ENCODE measurements around the gene HCFC1R1.
A peak's percentile ranks its signal among the peaks of the same experiment; 100 is the strongest.

HCFC1R1 gene

DNA sequence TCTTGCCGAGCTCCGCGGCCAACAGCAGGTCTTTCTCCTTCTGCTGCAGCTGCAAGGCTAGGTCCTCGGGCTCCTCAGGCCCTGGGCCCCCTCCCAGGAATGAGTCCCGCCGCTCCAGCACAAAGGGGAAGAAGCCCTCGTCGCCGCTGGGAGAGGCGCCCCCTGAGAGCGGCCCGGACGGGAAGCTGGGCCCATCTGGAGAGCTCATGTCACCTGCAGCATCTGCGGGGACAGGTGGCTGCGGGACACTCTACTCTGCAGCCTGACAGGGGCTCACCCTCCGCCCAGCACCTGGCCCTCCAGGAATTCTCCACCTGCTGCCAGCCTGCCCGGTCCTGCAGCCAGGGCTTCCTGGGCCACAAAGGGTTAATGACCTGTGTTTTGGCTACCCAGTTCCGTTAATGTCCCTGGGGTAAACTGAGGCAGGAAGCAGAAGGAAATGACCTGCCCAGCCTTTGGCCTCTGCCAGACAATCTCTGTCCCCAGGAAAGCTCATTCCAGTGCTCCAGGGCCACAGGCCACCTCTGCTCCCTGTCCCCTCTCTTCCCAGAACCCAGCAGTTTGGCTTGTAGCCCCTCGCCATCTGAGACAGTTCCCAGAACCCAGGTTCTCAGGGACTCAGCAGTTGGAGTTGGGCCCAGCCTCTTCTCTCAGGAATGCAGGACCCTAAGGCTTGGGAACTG lies 11.7 kb upstream of the HCFC1R1 start:
- no peak overlapping the region for H3K23ac ChIP-seq (ENCODE audit: low read length)
- no peak overlapping the region for H2AK5ac ChIP-seq (ENCODE audit: low read length)
- H3K79me2 ChIP-seq (ENCODE audit: control insufficient read depth, insufficient read depth, low read length, poor library complexity): no peaks in the 10 kb centered on the region
- H3K4ac ChIP-seq (ENCODE audit: low read depth, low read length): no peak overlapping the region
- no peak overlapping the region for H2AFZ ChIP-seq (ENCODE audit: insufficient read depth, low read length, poor library complexity)
- H2BK12ac ChIP-seq (ENCODE audit: low read length): no peak overlapping the region
- no peak overlapping the region for H3K9ac ChIP-seq (ENCODE audit: low read length)
- no peak overlapping the region for H4K91ac ChIP-seq (ENCODE audit: low read depth, low read length)
- H2BK120ac ChIP-seq (ENCODE audit: insufficient read depth, low read length, poor library complexity): no peak overlapping the region
- H4K12ac ChIP-seq (ENCODE audit: low read depth, low read length): no peak overlapping the region
- no CpG with 5 or more reads among the region's 19 CpGs for WGBS (ENCODE audit: extremely low coverage, insufficient coverage, insufficient read length)
- H3K27me3 ChIP-seq (ENCODE audit: insufficient read depth, low read length): peaks cover 10% of the 10 kb centered on the region
- H3K27ac ChIP-seq (ENCODE audit: low read depth, low read length): no peak overlapping the region
- no peaks in the 10 kb centered on the region for H3K9me3 ChIP-seq (ENCODE audit: insufficient read depth, low read depth, low read length)
- H3K79me1 ChIP-seq (ENCODE audit: low read length): peaks cover 1% of the 10 kb centered on the region
- no peaks in the 10 kb centered on the region for H3K36me3 ChIP-seq (ENCODE audit: control insufficient read depth in 1 of 2, insufficient read depth in 2 of 2, low read length in 2 of 2)
- H2BK5ac ChIP-seq (ENCODE audit: low read depth, low read length, poor library complexity): no peak overlapping the region
- H3K4me1 ChIP-seq (ENCODE audit: control insufficient read depth in 1 of 2, insufficient read depth in 2 of 2, low read length in 2 of 2): peaks cover 5 to 7% of the 10 kb centered on the region in 2 experiments
- no peak overlapping the region for H3K4me3 ChIP-seq (ENCODE audit: low read depth, low read length)
- H3K4me2 ChIP-seq (ENCODE audit: low read length): no peak overlapping the region
- no peak overlapping the region for H3K18ac ChIP-seq (ENCODE audit: low read length)
- H3K14ac ChIP-seq (ENCODE audit: low read length): no peak overlapping the region
- DNase-seq: no peak
- H4K8ac ChIP-seq (ENCODE audit: low read depth, low read length): no peak overlapping the region

DNA sequence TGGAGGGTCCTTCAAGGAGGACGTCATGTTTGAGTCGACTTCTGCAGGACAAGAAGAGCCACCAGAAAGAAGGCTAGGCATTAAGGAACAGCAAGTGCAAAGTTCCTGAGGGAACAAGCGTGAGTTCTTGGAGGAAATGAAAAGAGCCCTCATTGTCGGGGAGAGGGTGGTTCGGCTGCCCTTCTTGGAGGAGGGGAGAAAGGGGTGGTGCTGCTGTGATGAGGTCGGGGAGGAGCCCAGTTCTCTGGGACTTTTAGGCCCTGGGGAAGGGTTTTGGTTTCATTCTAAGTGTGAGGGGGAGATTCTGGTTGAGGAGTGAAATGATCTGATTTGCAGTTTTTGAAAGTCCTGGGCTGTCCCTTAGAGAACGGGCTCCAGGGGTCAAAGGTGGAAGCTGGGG lies 8.9 kb upstream of the HCFC1R1 start:
- no peak overlapping the region for H3K4me2 ChIP-seq (ENCODE audit: low read length)
- H3K27me3 ChIP-seq (ENCODE audit: insufficient read depth, low read length): peaks cover 10% of the 10 kb centered on the region
- no peak overlapping the region for H2AK5ac ChIP-seq (ENCODE audit: low read length)
- no peak overlapping the region for H3K9ac ChIP-seq (ENCODE audit: low read length)
- no CpG with 5 or more reads among the region's 7 CpGs for WGBS (ENCODE audit: extremely low coverage, insufficient coverage, insufficient read length)
- H3K18ac ChIP-seq (ENCODE audit: low read length): no peak overlapping the region
- no peak overlapping the region for H3K4me3 ChIP-seq (ENCODE audit: low read depth, low read length)
- H4K91ac ChIP-seq (ENCODE audit: low read depth, low read length): no peak overlapping the region
- no peak overlapping the region for H3K4ac ChIP-seq (ENCODE audit: low read depth, low read length)
- H3K9me3 ChIP-seq (ENCODE audit: insufficient read depth, low read depth, low read length): no peaks in the 10 kb centered on the region
- no peaks in the 10 kb centered on the region for H3K36me3 ChIP-seq (ENCODE audit: control insufficient read depth in 1 of 2, insufficient read depth in 2 of 2, low read length in 2 of 2)
- no peak overlapping the region for H3K23ac ChIP-seq (ENCODE audit: low read length)
- H3K79me2 ChIP-seq (ENCODE audit: control insufficient read depth, insufficient read depth, low read length, poor library complexity): no peaks in the 10 kb centered on the region
- no peak for DNase-seq
- no peak overlapping the region for H2AFZ ChIP-seq (ENCODE audit: insufficient read depth, low read length, poor library complexity)
- no peak overlapping the region for H2BK120ac ChIP-seq (ENCODE audit: insufficient read depth, low read length, poor library complexity)
- no peak overlapping the region for H3K14ac ChIP-seq (ENCODE audit: low read length)
- no peaks in the 10 kb centered on the region for H3K79me1 ChIP-seq (ENCODE audit: low read length)
- no peak overlapping the region for H3K27ac ChIP-seq (ENCODE audit: low read depth, low read length)
- peaks cover 10 to 11% of the 10 kb centered on the region in 2 experiments for H3K4me1 ChIP-seq (ENCODE audit: control insufficient read depth in 1 of 2, insufficient read depth in 2 of 2, low read length in 2 of 2)
- no peak overlapping the region for H4K12ac ChIP-seq (ENCODE audit: low read depth, low read length)
- H4K8ac ChIP-seq (ENCODE audit: low read depth, low read length): no peak overlapping the region
- H2BK5ac ChIP-seq (ENCODE audit: low read depth, low read length, poor library complexity): no peak overlapping the region
- no peak overlapping the region for H2BK12ac ChIP-seq (ENCODE audit: low read length)

DNA sequence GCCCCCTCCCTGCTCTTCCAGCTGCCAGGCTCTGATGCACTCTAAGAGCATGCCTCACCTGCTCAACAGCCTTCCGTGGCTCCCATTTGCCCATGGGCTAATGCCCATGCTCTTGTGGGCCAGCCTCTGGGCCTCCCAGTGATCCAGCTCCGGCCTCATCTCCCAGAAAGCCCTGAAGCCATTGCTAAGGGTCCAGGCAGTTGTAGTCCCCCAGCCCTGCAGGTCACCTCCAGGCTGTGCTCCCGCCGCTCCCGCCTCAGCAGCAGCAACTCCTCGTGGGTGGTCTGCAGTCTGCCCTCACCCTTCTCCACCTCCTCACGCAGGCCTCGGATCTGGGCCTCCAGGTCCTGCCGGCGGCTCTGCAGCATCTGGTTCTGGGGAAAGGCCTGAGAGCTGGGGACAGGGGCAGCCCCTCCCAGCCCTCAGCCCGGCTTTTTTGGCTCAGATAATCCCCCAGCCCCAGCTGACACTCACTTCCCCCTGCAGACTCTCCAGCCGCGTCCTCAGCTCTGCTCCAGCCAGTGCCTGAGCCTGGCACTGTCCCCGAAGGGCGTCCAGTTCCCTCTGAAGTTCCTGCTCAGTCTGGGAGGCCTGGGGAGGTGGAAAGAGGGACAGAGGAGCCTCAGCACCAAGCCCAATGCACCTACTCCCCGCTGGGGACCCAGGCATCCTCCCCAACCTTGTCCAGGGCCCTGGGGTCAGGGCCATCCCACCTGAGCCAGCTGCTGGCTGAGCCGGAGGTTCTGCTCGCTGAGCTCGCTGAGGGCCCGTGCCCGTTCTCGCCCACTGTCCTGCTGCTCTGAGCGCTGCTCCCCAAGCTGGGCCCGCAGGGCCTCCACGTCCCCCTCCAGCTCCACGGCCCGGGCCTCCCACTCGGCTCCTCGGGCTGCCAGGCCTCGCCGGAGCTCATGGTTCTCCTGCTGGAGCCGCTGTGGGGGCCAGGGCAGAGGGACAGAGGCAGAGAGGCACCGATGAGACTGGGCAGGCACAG lies 6.8 kb upstream of the HCFC1R1 start:
- no peak overlapping the region for H2BK120ac ChIP-seq (ENCODE audit: insufficient read depth, low read length, poor library complexity)
- no peaks in the 10 kb centered on the region for H3K79me1 ChIP-seq (ENCODE audit: low read length)
- H3K9me3 ChIP-seq (ENCODE audit: insufficient read depth, low read depth, low read length): no peaks in the 10 kb centered on the region
- no peak overlapping the region for H2BK12ac ChIP-seq (ENCODE audit: low read length)
- H3K18ac ChIP-seq (ENCODE audit: low read length): no peak overlapping the region
- WGBS (ENCODE audit: extremely low coverage, insufficient coverage, insufficient read length): no CpG with 5 or more reads among the region's 33 CpGs
- H3K4me3 ChIP-seq (ENCODE audit: low read depth, low read length): no peak overlapping the region
- no peak overlapping the region for H3K4ac ChIP-seq (ENCODE audit: low read depth, low read length)
- peaks cover 7% of the 10 kb centered on the region in 2 experiments for H3K4me1 ChIP-seq (ENCODE audit: control insufficient read depth in 1 of 2, insufficient read depth in 2 of 2, low read length in 2 of 2)
- H3K27me3 ChIP-seq (ENCODE audit: insufficient read depth, low read length): no peaks in the 10 kb centered on the region
- no peak for DNase-seq
- no peak overlapping the region for H2AK5ac ChIP-seq (ENCODE audit: low read length)
- H3K4me2 ChIP-seq (ENCODE audit: low read length): no peak overlapping the region
- H2AFZ ChIP-seq (ENCODE audit: insufficient read depth, low read length, poor library complexity): no peak overlapping the region
- no peak overlapping the region for H2BK5ac ChIP-seq (ENCODE audit: low read depth, low read length, poor library complexity)
- H4K91ac ChIP-seq (ENCODE audit: low read depth, low read length): no peak overlapping the region
- H4K8ac ChIP-seq (ENCODE audit: low read depth, low read length): no peak overlapping the region
- peaks cover 20% of the 10 kb centered on the region in 2 experiments for H3K36me3 ChIP-seq (ENCODE audit: control insufficient read depth in 1 of 2, insufficient read depth in 2 of 2, low read length in 2 of 2)
- H4K12ac ChIP-seq (ENCODE audit: low read depth, low read length): no peak overlapping the region
- no peak overlapping the region for H3K23ac ChIP-seq (ENCODE audit: low read length)
- no peaks in the 10 kb centered on the region for H3K79me2 ChIP-seq (ENCODE audit: control insufficient read depth, insufficient read depth, low read length, poor library complexity)
- no peak overlapping the region for H3K9ac ChIP-seq (ENCODE audit: low read length)
- no peak overlapping the region for H3K14ac ChIP-seq (ENCODE audit: low read length)
- H3K27ac ChIP-seq (ENCODE audit: low read depth, low read length): no peak overlapping the region

DNA sequence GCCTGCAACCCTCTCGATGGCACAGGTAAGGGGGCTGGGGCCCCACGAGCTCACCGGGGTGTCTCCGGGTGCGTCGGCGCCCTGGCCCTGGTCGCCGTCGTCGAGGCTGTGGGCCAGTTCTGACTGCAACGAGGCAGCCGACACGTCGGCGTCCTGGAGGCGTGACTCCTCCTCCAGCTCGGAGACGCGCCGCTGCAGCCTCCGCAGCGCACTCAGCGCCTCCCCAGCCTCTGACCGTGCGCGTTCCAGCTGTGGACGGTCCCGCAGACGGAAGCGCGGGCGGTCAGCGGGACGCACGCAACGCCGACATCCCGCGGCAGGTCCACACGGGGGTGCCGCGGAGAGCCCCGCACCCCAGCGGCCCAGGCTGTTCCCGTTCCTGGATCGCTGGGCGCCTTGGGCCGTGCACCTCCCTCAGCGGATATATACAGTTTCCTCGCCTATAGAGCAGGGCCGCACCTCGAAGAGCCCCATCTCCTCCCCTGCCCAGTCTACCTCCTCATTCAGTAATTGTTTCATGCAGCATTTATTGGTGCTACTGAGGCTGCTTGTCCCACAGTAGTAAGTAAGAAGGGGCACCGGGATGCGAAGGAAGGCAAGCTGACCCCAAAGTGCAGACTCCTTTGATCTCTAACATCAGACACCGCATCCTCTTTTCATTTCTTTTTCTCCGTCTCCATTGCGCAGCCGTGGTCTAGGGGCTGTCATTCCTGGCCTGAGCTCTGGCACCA lies 5.9 kb upstream of the HCFC1R1 start:
- no peak overlapping the region for H3K4ac ChIP-seq (ENCODE audit: low read depth, low read length)
- H3K4me3 ChIP-seq (ENCODE audit: low read depth, low read length): no peak overlapping the region
- H3K36me3 ChIP-seq (ENCODE audit: control insufficient read depth in 1 of 2, insufficient read depth in 2 of 2, low read length in 2 of 2): peaks cover 20 to 22% of the 10 kb centered on the region in 2 experiments
- H2BK120ac ChIP-seq (ENCODE audit: insufficient read depth, low read length, poor library complexity): no peak overlapping the region
- no peaks in the 10 kb centered on the region for H3K79me1 ChIP-seq (ENCODE audit: low read length)
- DNase-seq: peak in 1 of 2 donors; percentile 51
- H4K91ac ChIP-seq (ENCODE audit: low read depth, low read length): no peak overlapping the region
- no peak overlapping the region for H2AK5ac ChIP-seq (ENCODE audit: low read length)
- no peak overlapping the region for H4K12ac ChIP-seq (ENCODE audit: low read depth, low read length)
- no peak overlapping the region for H3K9ac ChIP-seq (ENCODE audit: low read length)
- no peaks in the 10 kb centered on the region for H3K79me2 ChIP-seq (ENCODE audit: control insufficient read depth, insufficient read depth, low read length, poor library complexity)
- no peak overlapping the region for H4K8ac ChIP-seq (ENCODE audit: low read depth, low read length)
- peaks cover 7% of the 10 kb centered on the region in 2 experiments for H3K4me1 ChIP-seq (ENCODE audit: control insufficient read depth in 1 of 2, insufficient read depth in 2 of 2, low read length in 2 of 2)
- no peak overlapping the region for H2BK5ac ChIP-seq (ENCODE audit: low read depth, low read length, poor library complexity)
- no peak overlapping the region for H2AFZ ChIP-seq (ENCODE audit: insufficient read depth, low read length, poor library complexity)
- H2BK12ac ChIP-seq (ENCODE audit: low read length): no peak overlapping the region
- H3K9me3 ChIP-seq (ENCODE audit: insufficient read depth, low read depth, low read length): no peaks in the 10 kb centered on the region
- no peaks in the 10 kb centered on the region for H3K27me3 ChIP-seq (ENCODE audit: insufficient read depth, low read length)
- no peak overlapping the region for H3K4me2 ChIP-seq (ENCODE audit: low read length)
- no CpG with 5 or more reads among the region's 59 CpGs for WGBS (ENCODE audit: extremely low coverage, insufficient coverage, insufficient read length)
- H3K18ac ChIP-seq (ENCODE audit: low read length): no peak overlapping the region
- H3K14ac ChIP-seq (ENCODE audit: low read length): no peak overlapping the region
- H3K23ac ChIP-seq (ENCODE audit: low read length): no peak overlapping the region
- H3K27ac ChIP-seq (ENCODE audit: low read depth, low read length): no peak overlapping the region
